HEK293 (cell line): Measurements from ENCODE around the gene ERBB4.

ENCODE experiments used
- TCF7L2 ChIP-seq: IDR thresholded peaks from 2 replicates; pipeline ENCODE4 v1.6.1; 2011; ENCODE audit warnings: low read depth, mild to moderate bottlenecking, inconsistent platforms, low read length, moderate library complexity, borderline replicate concordance
- ZBTB44 ChIP-seq: fragments of 450-650 bp; IDR thresholded peaks from 2 replicates; pipeline ENCODE4 v1.5.1; 2018; ENCODE audit warnings: missing biosample characterization, mild to moderate bottlenecking, missing genetic modification characterization
- ZEB2 ChIP-seq: fragments of 450-650 bp; formaldehyde crosslinking; IDR thresholded peaks from 2 replicates; pipeline ENCODE4 v1.5.1; 2016; ENCODE audit warnings: missing biosample characterization, missing genetic modification characterization
- ZNF174 ChIP-seq: fragments of 450-650 bp; formaldehyde crosslinking; IDR thresholded peaks from 2 replicates; pipeline ENCODE4 v1.5.0; 2017; ENCODE audit warnings: missing biosample characterization, mild to moderate bottlenecking, missing genetic modification characterization
- ZNF2 ChIP-seq: fragments of 450-650 bp; formaldehyde crosslinking; IDR thresholded peaks from 2 replicates; pipeline ENCODE4 v1.5.1; 2016; ENCODE audit warnings: missing biosample characterization, missing genetic modification characterization
- ZNF274 ChIP-seq, 2 experiments: fragments of 200-500 bp in 1 of 2; fragments of 450-650 bp in 1 of 2; sonication (Bioruptor generic) in 1 of 2; formaldehyde crosslinking in 1 of 2; IDR thresholded peaks; 2 replicates each; pipeline versions ENCODE4 v1.5.1 to v1.6.1; 2014 to 2016; ENCODE audit warnings: borderline replicate concordance in 1 of 2, inconsistent platforms in 1 of 2, low read length in 1 of 2, missing biosample characterization in 1 of 2, missing genetic modification characterization in 1 of 2
- TF ChIP-seq, protein P1 (sequence below): fragments of 450-650 bp; formaldehyde crosslinking; IDR thresholded peaks from 2 replicates; pipeline ENCODE4 v1.5.1; 2016; ENCODE audit warnings: missing biosample characterization, missing genetic modification characterization
- TF ChIP-seq, protein P2 (sequence below): fragments of 450-650 bp; formaldehyde crosslinking; IDR thresholded peaks from 2 replicates; pipeline ENCODE4 v1.5.1; 2016; ENCODE audit warnings: missing biosample characterization, missing genetic modification characterization
- TF ChIP-seq, protein P3 (sequence below): fragments of 450-650 bp; formaldehyde crosslinking; IDR thresholded peaks from 2 replicates; pipeline ENCODE4 v1.5.1; 2017; ENCODE audit warnings: missing biosample characterization, mild to moderate bottlenecking, missing genetic modification characterization, moderate library complexity

GRCh38 chr2:211447548-211447947, 1091.1 kb downstream of the ERBB4 start:
- no peak for TF ChIP-seq ZEB2 (tag by site-specific recombination)
- TF ChIP-seq, protein P1, sequence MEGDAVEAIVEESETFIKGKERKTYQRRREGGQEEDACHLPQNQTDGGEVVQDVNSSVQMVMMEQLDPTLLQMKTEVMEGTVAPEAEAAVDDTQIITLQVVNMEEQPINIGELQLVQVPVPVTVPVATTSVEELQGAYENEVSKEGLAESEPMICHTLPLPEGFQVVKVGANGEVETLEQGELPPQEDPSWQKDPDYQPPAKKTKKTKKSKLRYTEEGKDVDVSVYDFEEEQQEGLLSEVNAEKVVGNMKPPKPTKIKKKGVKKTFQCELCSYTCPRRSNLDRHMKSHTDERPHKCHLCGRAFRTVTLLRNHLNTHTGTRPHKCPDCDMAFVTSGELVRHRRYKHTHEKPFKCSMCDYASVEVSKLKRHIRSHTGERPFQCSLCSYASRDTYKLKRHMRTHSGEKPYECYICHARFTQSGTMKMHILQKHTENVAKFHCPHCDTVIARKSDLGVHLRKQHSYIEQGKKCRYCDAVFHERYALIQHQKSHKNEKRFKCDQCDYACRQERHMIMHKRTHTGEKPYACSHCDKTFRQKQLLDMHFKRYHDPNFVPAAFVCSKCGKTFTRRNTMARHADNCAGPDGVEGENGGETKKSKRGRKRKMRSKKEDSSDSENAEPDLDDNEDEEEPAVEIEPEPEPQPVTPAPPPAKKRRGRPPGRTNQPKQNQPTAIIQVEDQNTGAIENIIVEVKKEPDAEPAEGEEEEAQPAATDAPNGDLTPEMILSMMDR = no peak
- TF ChIP-seq ZNF174 = no peak
- no peak for TF ChIP-seq ZNF274 (IDR thresholded peaks at IDR 0.05; ENCODE audit: low read length)
- TF ChIP-seq ZNF274 (tag by site-specific recombination; IDR thresholded peaks at IDR 0.05; ENCODE audit: borderline replicate concordance) = no peak
- TF ChIP-seq TCF7L2 = no peak
- no peak for TF ChIP-seq ZNF2 (tag by site-specific recombination)
- TF ChIP-seq, protein P2, sequence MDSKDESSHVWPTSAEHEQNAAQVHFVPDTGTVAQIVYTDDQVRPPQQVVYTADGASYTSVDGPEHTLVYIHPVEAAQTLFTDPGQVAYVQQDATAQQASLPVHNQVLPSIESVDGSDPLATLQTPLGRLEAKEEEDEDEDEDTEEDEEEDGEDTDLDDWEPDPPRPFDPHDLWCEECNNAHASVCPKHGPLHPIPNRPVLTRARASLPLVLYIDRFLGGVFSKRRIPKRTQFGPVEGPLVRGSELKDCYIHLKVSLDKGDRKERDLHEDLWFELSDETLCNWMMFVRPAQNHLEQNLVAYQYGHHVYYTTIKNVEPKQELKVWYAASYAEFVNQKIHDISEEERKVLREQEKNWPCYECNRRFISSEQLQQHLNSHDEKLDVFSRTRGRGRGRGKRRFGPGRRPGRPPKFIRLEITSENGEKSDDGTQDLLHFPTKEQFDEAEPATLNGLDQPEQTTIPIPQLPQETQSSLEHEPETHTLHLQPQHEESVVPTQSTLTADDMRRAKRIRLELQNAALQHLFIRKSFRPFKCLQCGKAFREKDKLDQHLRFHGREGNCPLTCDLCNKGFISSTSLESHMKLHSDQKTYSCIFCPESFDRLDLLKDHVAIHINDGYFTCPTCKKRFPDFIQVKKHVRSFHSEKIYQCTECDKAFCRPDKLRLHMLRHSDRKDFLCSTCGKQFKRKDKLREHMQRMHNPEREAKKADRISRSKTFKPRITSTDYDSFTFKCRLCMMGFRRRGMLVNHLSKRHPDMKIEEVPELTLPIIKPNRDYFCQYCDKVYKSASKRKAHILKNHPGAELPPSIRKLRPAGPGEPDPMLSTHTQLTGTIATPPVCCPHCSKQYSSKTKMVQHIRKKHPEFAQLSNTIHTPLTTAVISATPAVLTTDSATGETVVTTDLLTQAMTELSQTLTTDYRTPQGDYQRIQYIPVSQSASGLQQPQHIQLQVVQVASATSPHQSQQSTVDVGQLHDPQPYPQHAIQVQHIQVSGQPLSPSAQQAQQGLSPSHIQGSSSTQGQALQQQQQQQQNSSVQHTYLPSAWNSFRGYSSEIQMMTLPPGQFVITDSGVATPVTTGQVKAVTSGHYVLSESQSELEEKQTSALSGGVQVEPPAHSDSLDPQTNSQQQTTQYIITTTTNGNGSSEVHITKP (tag by site-specific recombination) = no peak
- TF ChIP-seq ZBTB44 = no peak
- TF ChIP-seq, protein P3, sequence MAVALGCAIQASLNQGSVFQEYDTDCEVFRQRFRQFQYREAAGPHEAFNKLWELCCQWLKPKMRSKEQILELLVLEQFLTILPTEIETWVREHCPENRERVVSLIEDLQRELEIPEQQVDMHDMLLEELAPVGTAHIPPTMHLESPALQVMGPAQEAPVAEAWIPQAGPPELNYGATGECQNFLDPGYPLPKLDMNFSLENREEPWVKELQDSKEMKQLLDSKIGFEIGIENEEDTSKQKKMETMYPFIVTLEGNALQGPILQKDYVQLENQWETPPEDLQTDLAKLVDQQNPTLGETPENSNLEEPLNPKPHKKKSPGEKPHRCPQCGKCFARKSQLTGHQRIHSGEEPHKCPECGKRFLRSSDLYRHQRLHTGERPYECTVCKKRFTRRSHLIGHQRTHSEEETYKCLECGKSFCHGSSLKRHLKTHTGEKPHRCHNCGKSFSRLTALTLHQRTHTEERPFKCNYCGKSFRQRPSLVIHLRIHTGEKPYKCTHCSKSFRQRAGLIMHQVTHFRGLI (tag by site-specific recombination) = no peak
